HCT116 (cell line): Measurements from ENCODE around the gene ZC3HAV1. TPM values are rescaled to one million over a fixed set of nuclear protein-coding genes. Genes with fewer than 3 reads are reported as not detected.

Experiments
- ATAC-seq: fragments of 200-7000 bp; cut with Tn5 transposase; 2 replicates; pipeline ENCODE4 v1.9.1; 2020; ENCODE audit warnings: mild to moderate bottlenecking, moderate library complexity
- BruUV-seq: library from RNA; stranded (reverse); fragments of 400-500 nt; replicated peaks from 2 replicates; lab custom pipeline; 2021; lab: Mats Ljungman, UMichigan
- CTCF ChIA-PET: fragments of 300-600 bp; sonication (Branson Sonifier 250); formaldehyde crosslinking; loops from one replicate; lab custom pipeline; 2021; ENCODE audit warnings: antibody characterized with exemption; lab: Charles Lee
- POLR2A ChIA-PET: fragments of 300-600, 350-600 bp; sonication (Branson Sonifier 250); formaldehyde crosslinking; loops from one replicate; lab custom pipeline; 2021; ENCODE audit warnings: antibody characterized with exemption; lab: Charles Lee
- RAD21 ChIA-PET, 2 experiments: fragments of 300-600 bp; sonication (Branson Sonifier 250); formaldehyde crosslinking; loops; one replicate each; lab custom pipeline; 2023; ENCODE audit warnings: low total read pairs in 2 of 2; ENCODE audit not compliant: uncharacterized antibody in 2 of 2, unreplicated experiment in 2 of 2, low non-redundant PET in 1 of 2; lab: Charles Lee
- DNase-seq: peaks from one replicate; pipeline ENCODE4 v3.0.0-alpha.2; 2010; ENCODE audit warnings: low read depth, low spot score
- H2AFZ ChIP-seq: fragments of 200-600 bp; shearing (Covaris generic), sonication (generic); 2 replicates; pipeline ENCODE4 v1.6.1; 2017; ENCODE audit warnings: low read depth, mixed run types, mixed read lengths, antibody characterized with exemption, low read length; ENCODE audit not compliant: poor library complexity, severe bottlenecking
- H3K27ac ChIP-seq: 2 replicates; pipeline ENCODE4 v1.5.1; 2012; ENCODE audit warnings: low read depth, low read length
- H3K27me3 ChIP-seq: fragments of 200-600 bp; sonication (generic); 2 replicates; pipeline ENCODE4 v1.6.1; 2016; ENCODE audit warnings: mixed run types, low read length, mixed read lengths; ENCODE audit not compliant: insufficient read depth
- H3K36me3 ChIP-seq, 2 experiments: fragments of 200-500 bp in 1 of 2; fragments of 200-600 bp in 1 of 2; sonication (Bioruptor generic) in 1 of 2; sonication (generic) in 1 of 2; 2 replicates each; pipeline versions ENCODE4 v1.5.1 to v1.6.1; 2014 to 2016; ENCODE audit warnings: low read length in 2 of 2, inconsistent platforms in 1 of 2, mixed read lengths in 1 of 2, mixed run types in 1 of 2; ENCODE audit not compliant: insufficient read depth in 2 of 2, control insufficient read depth in 1 of 2
- H3K4me1 ChIP-seq, 2 experiments: fragments of 200-600 bp in 1 of 2; sonication (generic) in 1 of 2; 2 replicates each; pipeline versions ENCODE4 v1.5.1 to v1.6.1; 2012 to 2017; ENCODE audit warnings: low read length in 2 of 2, inconsistent platforms in 1 of 2, mild to moderate bottlenecking in 1 of 2, mixed read lengths in 1 of 2, mixed run types in 1 of 2, moderate library complexity in 1 of 2; ENCODE audit not compliant: insufficient read depth in 2 of 2, control insufficient read depth in 1 of 2
- H3K4me2 ChIP-seq: fragments of 200-600 bp; sonication (generic); 2 replicates; pipeline ENCODE4 v1.6.1; 2017; ENCODE audit warnings: mixed run types, low read length, mixed read lengths
- H3K4me3 ChIP-seq, 2 experiments: fragments of 200-600 bp in 1 of 2; sonication (generic) in 1 of 2; replicated peaks in 1 of 2; 2 replicates each; pipeline ENCODE4 v1.5.1; 2011 to 2016; ENCODE audit warnings: low read length in 2 of 2, control low read depth in 1 of 2, low read depth in 1 of 2, mild to moderate bottlenecking in 1 of 2, mixed read lengths in 1 of 2, mixed run types in 1 of 2
- H3K79me2 ChIP-seq: fragments of 200-600 bp; sonication (generic); 2 replicates; pipeline ENCODE4 v1.6.1; 2017; ENCODE audit warnings: mild to moderate bottlenecking, mixed run types, low read length, moderate library complexity, mixed read lengths; ENCODE audit not compliant: insufficient read depth
- H3K9ac ChIP-seq: fragments of 200-600 bp; sonication (generic); 2 replicates; pipeline ENCODE4 v1.6.1; 2016; ENCODE audit warnings: low read length, mixed read lengths
- H3K9me2 ChIP-seq: fragments of 200-600 bp; sonication (generic), shearing (Covaris generic); 2 replicates; pipeline ENCODE4 v1.6.1; 2017; ENCODE audit warnings: mixed run types, mild to moderate bottlenecking, moderate library complexity; ENCODE audit not compliant: insufficient read depth
- H3K9me3 ChIP-seq, 2 experiments: fragments of 200-500 bp in 1 of 2; fragments of 200-600 bp in 1 of 2; sonication (Bioruptor generic) in 1 of 2; sonication (generic) in 1 of 2; 2 replicates each; pipeline ENCODE4 v1.6.1; 2014 to 2017; ENCODE audit warnings: low read length in 2 of 2, mixed read lengths in 2 of 2, inconsistent platforms in 1 of 2, low read depth in 1 of 2, mild to moderate bottlenecking in 1 of 2, mixed run types in 1 of 2, moderate library complexity in 1 of 2; ENCODE audit not compliant: control insufficient read depth in 1 of 2, insufficient read depth in 1 of 2
- H4K20me1 ChIP-seq: fragments of 200-600 bp; sonication (generic), shearing (Covaris generic); 2 replicates; pipeline ENCODE4 v1.6.1; 2017; ENCODE audit warnings: mixed run types, mild to moderate bottlenecking, moderate library complexity; ENCODE audit not compliant: insufficient read depth
- ELF1 ChIP-seq: IDR thresholded peaks from 2 replicates; pipeline ENCODE4 v1.6.1; 2012; ENCODE audit warnings: low read depth, borderline replicate concordance
- FOSL1 ChIP-seq: IDR thresholded peaks from 2 replicates; pipeline ENCODE4 v1.6.1; 2012; ENCODE audit warnings: low read depth
- JUND ChIP-seq: IDR thresholded peaks from 2 replicates; pipeline ENCODE4 v1.6.1; 2012
- POLR2A ChIP-seq: IDR thresholded peaks from 2 replicates; pipeline ENCODE4 v1.7.0; 2011; ENCODE audit warnings: borderline replicate concordance; ENCODE audit not compliant: insufficient read depth, insufficient read length; ENCODE audit errors: extremely low read depth
- POLR2AphosphoS5 ChIP-seq: IDR thresholded peaks from 2 replicates; pipeline ENCODE4 v1.6.1; 2011; ENCODE audit warnings: mild to moderate bottlenecking, low read depth, low read length, moderate library complexity
- SP1 ChIP-seq: IDR thresholded peaks from 2 replicates; pipeline ENCODE4 v1.6.1; 2012; ENCODE audit warnings: low read depth
- SRF ChIP-seq: IDR thresholded peaks from 2 replicates; pipeline ENCODE4 v1.6.1; 2012; ENCODE audit warnings: low read depth
- YY1 ChIP-seq: IDR thresholded peaks from 2 replicates; pipeline ENCODE4 v1.6.1; 2011; ENCODE audit warnings: low read length, low read depth, moderate library complexity, mild to moderate bottlenecking; ENCODE audit not compliant: insufficient replicate concordance; ENCODE audit errors: extremely low read depth
- ZNF274 ChIP-seq: fragments of 200-500 bp; sonication (Bioruptor generic); IDR thresholded peaks from 2 replicates; pipeline ENCODE4 v1.6.1; 2014; ENCODE audit warnings: mild to moderate bottlenecking, low read depth, low read length, inconsistent platforms
- intact Hi-C: fragments of 100-400 bp; cut with micrococcal nuclease; formaldehyde crosslinking; loops from 2 replicates; pipeline ENCODE4 v1.10.0; 2022
- total RNA-seq: library from RNA; stranded (reverse); gene quantifications from one replicate; pipeline ENCODE4 v1.2.1, GENCODE V29; 2021; ENCODE audit not compliant: unreplicated experiment
- TF ChIP-seq, protein P1 (sequence below): IDR thresholded peaks from 2 replicates; pipeline ENCODE4 v1.6.1; 2012
- TF ChIP-seq, protein P2 (sequence below): IDR thresholded peaks from 2 replicates; pipeline ENCODE4 v1.6.1; 2012; ENCODE audit warnings: low read depth
- TF ChIP-seq, protein P3 (sequence below): IDR thresholded peaks from 2 replicates; pipeline ENCODE4 v1.6.1; 2012
- TF ChIP-seq, protein P4 (sequence below), 3 experiments: fragments of 200-600 bp in 1 of 3; sonication (generic) in 1 of 3; IDR thresholded peaks in 2 of 3; conservative IDR thresholded peaks in 1 of 3; 2 replicates each; pipeline ENCODE4 v1.5.1; 2012 to 2017; ENCODE audit warnings: low read depth in 2 of 3, low read length in 2 of 3, antibody characterized with exemption in 1 of 3, borderline replicate concordance in 1 of 3, control low read depth in 1 of 3, mild to moderate bottlenecking in 1 of 3, mixed read lengths in 1 of 3, mixed run types in 1 of 3, moderate library complexity in 1 of 3; ENCODE audit not compliant: insufficient read depth in 1 of 3

ZC3HAV1 gene
- total RNA-seq, 1 experiment from 2014 or later: 23.7 TPM

DNA sequence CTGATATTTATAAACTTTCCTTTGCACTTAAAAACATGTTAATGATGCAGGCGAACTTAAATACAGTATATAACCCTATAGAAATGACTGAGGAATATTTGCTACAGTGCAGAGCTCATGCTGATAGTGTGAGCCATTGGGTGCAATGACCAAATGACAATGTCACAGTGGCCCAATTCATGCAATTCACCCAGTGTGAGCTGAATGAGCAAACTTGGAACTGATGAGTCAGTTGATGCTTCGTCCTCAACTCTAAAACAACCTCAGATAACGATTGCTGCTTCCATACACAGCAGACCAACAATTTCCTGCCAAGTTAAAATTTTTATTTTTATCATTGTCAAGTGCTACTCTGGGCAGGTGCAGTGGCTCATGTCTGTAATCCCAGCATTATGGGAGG lies 61.5 kb downstream of the ZC3HAV1 start:
- DNase-seq (no peak), ATAC-seq (no peak)
- Histone ChIP-seq H4K20me1 (no peaks in the 10 kb centered on the region), H2AFZ (no peak overlapping the region), H3K4me2 (no peak overlapping the region), H3K27me3 (no peaks in the 10 kb centered on the region), H3K9ac (no peak overlapping the region), H3K4me3 (no peak overlapping the region), H3K4me1 (no peaks in the 10 kb centered on the region), H3K79me2 (no peaks in the 10 kb centered on the region), H3K9me2 (no peaks in the 10 kb centered on the region), H3K27ac (no peak overlapping the region), H3K9me3 (no peaks in the 10 kb centered on the region), H3K36me3 (peaks cover 9 to 24% of the 10 kb centered on the region in 2 experiments)
- ChIA-PET RAD21 (no interaction called here), CTCF (no interaction called here), POLR2A (no interaction called here)
- intact Hi-C loops: no loop called here
- BruUV-seq: no TSS peak
- TF ChIP-seq ELF1 (no peak), POLR2AphosphoS5 (no peak), FOSL1 (no peak), YY1 (no peak), POLR2A (no peak), JUND (no peak), SRF (no peak), SP1 (no peak), ZNF274 (no peak)
- TF ChIP-seq, protein P1, sequence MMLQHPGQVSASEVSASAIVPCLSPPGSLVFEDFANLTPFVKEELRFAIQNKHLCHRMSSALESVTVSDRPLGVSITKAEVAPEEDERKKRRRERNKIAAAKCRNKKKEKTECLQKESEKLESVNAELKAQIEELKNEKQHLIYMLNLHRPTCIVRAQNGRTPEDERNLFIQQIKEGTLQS: no peak
- TF ChIP-seq, protein P2, sequence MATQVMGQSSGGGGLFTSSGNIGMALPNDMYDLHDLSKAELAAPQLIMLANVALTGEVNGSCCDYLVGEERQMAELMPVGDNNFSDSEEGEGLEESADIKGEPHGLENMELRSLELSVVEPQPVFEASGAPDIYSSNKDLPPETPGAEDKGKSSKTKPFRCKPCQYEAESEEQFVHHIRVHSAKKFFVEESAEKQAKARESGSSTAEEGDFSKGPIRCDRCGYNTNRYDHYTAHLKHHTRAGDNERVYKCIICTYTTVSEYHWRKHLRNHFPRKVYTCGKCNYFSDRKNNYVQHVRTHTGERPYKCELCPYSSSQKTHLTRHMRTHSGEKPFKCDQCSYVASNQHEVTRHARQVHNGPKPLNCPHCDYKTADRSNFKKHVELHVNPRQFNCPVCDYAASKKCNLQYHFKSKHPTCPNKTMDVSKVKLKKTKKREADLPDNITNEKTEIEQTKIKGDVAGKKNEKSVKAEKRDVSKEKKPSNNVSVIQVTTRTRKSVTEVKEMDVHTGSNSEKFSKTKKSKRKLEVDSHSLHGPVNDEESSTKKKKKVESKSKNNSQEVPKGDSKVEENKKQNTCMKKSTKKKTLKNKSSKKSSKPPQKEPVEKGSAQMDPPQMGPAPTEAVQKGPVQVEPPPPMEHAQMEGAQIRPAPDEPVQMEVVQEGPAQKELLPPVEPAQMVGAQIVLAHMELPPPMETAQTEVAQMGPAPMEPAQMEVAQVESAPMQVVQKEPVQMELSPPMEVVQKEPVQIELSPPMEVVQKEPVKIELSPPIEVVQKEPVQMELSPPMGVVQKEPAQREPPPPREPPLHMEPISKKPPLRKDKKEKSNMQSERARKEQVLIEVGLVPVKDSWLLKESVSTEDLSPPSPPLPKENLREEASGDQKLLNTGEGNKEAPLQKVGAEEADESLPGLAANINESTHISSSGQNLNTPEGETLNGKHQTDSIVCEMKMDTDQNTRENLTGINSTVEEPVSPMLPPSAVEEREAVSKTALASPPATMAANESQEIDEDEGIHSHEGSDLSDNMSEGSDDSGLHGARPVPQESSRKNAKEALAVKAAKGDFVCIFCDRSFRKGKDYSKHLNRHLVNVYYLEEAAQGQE: no peak
- TF ChIP-seq, protein P3, sequence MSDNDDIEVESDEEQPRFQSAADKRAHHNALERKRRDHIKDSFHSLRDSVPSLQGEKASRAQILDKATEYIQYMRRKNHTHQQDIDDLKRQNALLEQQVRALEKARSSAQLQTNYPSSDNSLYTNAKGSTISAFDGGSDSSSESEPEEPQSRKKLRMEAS: no peak
- TF ChIP-seq, protein P4, sequence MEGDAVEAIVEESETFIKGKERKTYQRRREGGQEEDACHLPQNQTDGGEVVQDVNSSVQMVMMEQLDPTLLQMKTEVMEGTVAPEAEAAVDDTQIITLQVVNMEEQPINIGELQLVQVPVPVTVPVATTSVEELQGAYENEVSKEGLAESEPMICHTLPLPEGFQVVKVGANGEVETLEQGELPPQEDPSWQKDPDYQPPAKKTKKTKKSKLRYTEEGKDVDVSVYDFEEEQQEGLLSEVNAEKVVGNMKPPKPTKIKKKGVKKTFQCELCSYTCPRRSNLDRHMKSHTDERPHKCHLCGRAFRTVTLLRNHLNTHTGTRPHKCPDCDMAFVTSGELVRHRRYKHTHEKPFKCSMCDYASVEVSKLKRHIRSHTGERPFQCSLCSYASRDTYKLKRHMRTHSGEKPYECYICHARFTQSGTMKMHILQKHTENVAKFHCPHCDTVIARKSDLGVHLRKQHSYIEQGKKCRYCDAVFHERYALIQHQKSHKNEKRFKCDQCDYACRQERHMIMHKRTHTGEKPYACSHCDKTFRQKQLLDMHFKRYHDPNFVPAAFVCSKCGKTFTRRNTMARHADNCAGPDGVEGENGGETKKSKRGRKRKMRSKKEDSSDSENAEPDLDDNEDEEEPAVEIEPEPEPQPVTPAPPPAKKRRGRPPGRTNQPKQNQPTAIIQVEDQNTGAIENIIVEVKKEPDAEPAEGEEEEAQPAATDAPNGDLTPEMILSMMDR (IDR thresholded peaks at IDR 0.05 in 2 of 3, conservative IDR thresholded peaks at IDR 0.05 in 1 of 3; ENCODE audit: borderline replicate concordance in 1 of 3, insufficient read depth in 1 of 3, low read depth in 2 of 3, low read length in 2 of 3): no peak
